VCaP (cell line): ENCODE results near the gene KRT2.

Source experiments
- H3K27ac ChIP-seq: fragments of 450-650 bp; 2 replicates; pipeline ENCODE4 v1.5.1; 2017
- TF ChIP-seq, protein P1 (sequence below): fragments of 450-650 bp; conservative IDR thresholded peaks from 2 replicates; pipeline ENCODE4 v1.5.1; 2017; ENCODE audit warnings: mild to moderate bottlenecking, moderate library complexity

KRT2 gene

DNA sequence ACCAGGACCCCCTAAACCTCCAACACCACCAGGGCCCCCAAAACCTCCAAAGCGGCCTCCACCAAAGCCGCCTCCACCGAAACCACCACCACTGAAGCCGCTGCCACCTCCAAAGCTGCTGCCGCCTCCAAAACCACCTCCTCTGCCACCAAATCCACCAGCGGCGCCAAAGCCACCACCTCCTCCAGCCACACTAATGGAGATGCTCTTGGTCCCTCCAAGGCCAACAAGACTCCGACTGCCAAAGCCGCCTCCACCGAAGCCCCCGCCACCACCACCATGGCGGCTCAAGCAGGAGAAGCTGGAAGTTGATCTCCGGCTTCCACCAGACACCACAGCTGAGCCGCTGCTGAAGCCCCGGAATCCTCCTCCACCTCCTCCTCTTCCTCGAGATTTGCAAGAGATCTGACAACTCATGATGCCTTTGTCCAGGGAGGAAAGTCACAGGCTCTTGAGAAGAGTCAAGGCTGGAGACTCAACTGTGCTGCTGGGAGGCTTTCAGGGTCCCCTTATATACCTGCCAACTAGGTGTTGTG is at the start of gene KRT2:
Gene KRT2 (minus strand): TSS at position 486 of the 536 bp plus-strand sequence. CDS start 69 bp downstream, at position 417.
- TF ChIP-seq, protein P1, sequence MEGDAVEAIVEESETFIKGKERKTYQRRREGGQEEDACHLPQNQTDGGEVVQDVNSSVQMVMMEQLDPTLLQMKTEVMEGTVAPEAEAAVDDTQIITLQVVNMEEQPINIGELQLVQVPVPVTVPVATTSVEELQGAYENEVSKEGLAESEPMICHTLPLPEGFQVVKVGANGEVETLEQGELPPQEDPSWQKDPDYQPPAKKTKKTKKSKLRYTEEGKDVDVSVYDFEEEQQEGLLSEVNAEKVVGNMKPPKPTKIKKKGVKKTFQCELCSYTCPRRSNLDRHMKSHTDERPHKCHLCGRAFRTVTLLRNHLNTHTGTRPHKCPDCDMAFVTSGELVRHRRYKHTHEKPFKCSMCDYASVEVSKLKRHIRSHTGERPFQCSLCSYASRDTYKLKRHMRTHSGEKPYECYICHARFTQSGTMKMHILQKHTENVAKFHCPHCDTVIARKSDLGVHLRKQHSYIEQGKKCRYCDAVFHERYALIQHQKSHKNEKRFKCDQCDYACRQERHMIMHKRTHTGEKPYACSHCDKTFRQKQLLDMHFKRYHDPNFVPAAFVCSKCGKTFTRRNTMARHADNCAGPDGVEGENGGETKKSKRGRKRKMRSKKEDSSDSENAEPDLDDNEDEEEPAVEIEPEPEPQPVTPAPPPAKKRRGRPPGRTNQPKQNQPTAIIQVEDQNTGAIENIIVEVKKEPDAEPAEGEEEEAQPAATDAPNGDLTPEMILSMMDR = no peak
- H3K27ac ChIP-seq = peak within 1 kb of the TSS; percentile 85

DNA sequence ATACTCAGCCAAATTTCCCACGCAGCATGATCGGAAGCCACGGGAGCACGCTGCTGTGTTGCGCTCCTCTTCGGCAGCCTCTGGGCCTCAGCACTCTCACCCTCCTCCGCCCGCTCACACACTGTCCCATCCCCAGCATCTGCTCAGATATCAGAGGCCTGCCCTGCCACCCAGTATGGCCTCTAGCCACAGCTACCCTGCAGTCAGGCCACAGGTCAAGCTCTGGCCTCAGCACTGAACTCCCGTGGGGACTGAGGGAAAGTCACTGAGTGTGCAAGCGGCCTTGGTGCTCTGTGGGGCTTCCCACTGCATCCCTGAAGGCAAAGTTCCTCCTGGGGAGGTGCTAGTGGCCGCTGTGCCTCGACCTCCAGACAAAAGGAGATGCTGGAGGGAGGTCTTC is 49.3 kb upstream of the KRT2 start:
- TF ChIP-seq, protein P1 = no peak

DNA sequence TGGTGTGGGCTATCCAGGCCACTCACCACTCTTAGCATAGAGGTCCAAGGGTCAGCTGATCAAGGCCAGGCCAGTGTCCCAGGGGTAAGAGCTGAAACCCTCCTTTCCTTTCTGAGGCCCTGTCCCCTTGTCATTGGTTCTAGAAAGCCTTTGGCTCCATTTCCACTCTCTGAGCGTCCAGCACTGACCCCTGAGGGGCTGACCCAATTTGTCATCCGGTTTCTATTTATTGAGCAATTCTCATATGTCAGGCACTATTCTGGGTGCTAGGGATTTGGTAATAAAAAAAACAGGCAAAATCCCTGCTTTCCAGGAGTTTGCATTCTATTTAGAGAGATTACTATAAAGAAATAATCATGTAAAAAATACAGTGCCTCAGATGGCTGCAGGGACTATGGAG is 47.9 kb upstream of the KRT2 start:
- TF ChIP-seq, protein P1 = no peak
- H3K27ac ChIP-seq = no peak overlapping the region

More for the DNA sequence above, 49.3 kb upstream of the KRT2 start:
- no peak overlapping the region for H3K27ac ChIP-seq

DNA sequence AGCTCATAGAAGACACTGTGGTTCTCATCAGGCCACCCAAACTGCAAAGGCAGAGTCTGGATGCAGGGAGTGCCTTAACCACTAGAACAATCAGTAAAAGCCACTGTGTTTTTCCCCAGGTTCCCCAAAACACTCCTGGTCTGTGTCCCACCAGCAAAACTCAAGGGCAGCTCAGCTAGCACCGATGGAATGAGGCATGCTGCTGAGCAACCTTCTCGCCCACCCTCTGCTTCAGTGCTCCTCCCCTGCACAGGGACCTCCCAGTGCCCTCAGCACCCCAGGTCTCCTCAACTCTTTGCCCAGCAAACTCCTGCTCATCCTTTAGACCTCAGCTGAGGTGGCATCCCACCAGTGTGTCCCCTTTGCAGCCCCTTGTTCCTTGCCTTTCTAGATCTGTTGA is 47.4 kb upstream of the KRT2 start:
- H3K27ac ChIP-seq = no peak overlapping the region
- TF ChIP-seq, protein P1 = no peak

DNA sequence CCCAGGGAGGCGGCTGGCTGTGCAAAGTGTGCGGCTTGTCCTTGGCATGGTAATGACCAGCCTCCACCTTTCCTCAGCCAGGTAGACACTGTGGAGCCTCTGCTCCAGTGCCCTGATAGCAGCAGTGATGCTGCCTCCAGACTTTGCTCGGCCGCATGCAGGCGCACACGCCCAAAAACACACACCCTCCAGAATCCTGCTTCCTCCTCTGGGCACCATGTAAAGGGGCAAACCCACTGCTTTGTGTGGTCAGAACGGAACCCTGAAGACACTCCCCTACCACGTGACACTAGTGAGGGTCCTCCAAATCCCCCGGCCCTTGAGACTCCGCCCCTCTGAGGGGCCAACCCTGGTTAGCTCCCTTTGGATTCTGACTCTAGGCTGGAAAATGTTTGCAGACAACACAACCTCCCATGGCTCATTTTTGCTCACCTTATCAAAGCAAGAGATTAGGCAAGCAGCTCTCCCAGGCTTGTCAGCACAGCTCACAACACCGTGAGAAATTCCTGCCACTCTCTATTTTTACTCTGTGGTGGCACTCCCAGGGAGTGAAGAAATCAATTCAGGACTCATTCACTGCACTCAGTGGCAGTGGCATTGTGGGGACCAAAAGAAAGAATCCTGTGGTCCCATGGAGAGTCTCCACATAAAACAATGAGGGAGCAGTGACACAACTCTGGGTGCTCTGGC is 46.8 kb upstream of the KRT2 start:
- TF ChIP-seq, protein P1 = no peak
- no peak overlapping the region for H3K27ac ChIP-seq

DNA sequence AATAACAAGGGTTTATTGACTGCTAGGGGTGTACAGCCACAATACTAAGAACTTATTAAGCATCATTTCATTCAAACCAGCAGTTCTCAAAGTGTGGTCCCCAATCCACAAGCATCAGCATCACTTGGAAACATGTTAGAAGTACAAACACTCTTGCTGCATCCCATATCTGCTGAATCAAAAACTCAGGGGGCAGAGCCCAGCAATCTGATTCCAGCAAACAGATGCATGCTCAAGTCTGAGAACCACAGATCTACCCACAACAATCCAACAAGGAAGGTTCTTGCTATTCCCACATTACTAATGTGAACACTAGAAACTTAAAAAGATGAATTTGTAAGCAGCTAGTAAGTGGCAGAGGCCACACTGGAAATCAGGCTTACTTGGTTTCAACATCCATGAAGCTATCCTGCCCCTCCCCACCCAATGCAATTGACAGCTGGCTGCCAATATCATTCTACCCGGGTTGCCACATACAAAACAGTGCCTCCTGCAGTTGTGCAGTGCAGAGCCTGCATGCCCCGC is 45.1 kb upstream of the KRT2 start:
- no peak overlapping the region for H3K27ac ChIP-seq
- TF ChIP-seq, protein P1 = no peak

DNA sequence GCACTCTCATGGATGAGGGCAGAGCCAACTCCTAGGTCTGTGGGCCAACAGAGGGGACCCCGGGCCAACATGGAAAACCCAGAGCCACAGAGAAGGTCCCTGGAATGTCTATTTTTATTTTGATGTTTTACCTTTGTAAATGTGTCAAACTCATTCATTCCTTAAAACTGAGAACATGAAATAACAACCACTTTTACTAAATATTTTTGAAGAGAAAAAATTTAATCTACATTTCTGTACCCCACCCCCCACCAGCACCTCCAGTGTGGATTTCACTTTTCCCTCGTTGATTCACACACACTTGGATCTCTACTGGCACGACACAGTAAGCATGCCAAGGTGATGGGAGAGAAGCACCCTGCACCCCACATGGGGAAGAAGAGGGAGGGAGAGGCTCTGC is 44.6 kb upstream of the KRT2 start:
- no peak overlapping the region for H3K27ac ChIP-seq
- TF ChIP-seq, protein P1 = no peak
